ENCODE results near the gene TSHZ2. TPM values are rescaled to one million over a fixed set of nuclear protein-coding genes. Genes with fewer than 3 reads are reported as not detected.

TSHZ2 gene
- total and polyA plus RNA-seq, 2 experiments from 2014 or later = 10.4 to 32.0 TPM

DNA sequence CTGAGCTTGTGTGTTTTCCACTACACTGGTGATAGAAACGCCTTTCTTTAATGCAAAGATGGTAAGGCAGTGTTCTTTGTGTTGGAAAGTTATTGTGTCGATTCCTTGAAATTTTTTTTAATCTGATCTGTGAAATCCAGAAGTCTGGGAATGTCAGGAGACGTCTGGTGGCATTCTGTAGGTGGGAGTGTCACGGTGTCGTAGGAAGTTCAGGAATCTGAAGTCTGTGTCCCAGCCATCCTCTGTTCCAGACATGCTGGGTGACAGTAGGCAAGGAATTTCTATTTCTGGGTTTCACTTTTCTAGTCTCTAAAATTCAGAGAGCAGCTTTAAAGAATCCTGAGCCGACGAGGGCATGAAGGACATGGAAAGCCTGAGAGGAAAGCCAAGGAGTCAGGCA, 397.7 kb downstream of the TSHZ2 start:
- Histone ChIP-seq H3K9me3 (ENCODE audit: low read depth) (no peaks in the 10 kb centered on the region), H3K4me3 (no peak overlapping the region), H3K4me1 (ENCODE audit: low read depth) (no peaks in the 10 kb centered on the region), H3K27ac (no peak overlapping the region), H3K36me3 (no peaks in the 10 kb centered on the region), H3K27me3 (no peaks in the 10 kb centered on the region)
- DNase-seq (ENCODE audit: low read depth in 1 of 2, low spot score in 1 of 2) = no peak
- TF ChIP-seq, protein P1, sequence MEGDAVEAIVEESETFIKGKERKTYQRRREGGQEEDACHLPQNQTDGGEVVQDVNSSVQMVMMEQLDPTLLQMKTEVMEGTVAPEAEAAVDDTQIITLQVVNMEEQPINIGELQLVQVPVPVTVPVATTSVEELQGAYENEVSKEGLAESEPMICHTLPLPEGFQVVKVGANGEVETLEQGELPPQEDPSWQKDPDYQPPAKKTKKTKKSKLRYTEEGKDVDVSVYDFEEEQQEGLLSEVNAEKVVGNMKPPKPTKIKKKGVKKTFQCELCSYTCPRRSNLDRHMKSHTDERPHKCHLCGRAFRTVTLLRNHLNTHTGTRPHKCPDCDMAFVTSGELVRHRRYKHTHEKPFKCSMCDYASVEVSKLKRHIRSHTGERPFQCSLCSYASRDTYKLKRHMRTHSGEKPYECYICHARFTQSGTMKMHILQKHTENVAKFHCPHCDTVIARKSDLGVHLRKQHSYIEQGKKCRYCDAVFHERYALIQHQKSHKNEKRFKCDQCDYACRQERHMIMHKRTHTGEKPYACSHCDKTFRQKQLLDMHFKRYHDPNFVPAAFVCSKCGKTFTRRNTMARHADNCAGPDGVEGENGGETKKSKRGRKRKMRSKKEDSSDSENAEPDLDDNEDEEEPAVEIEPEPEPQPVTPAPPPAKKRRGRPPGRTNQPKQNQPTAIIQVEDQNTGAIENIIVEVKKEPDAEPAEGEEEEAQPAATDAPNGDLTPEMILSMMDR (IDR thresholded peaks at IDR 0.05; ENCODE audit: low read depth, low read length) = no peak

DNA sequence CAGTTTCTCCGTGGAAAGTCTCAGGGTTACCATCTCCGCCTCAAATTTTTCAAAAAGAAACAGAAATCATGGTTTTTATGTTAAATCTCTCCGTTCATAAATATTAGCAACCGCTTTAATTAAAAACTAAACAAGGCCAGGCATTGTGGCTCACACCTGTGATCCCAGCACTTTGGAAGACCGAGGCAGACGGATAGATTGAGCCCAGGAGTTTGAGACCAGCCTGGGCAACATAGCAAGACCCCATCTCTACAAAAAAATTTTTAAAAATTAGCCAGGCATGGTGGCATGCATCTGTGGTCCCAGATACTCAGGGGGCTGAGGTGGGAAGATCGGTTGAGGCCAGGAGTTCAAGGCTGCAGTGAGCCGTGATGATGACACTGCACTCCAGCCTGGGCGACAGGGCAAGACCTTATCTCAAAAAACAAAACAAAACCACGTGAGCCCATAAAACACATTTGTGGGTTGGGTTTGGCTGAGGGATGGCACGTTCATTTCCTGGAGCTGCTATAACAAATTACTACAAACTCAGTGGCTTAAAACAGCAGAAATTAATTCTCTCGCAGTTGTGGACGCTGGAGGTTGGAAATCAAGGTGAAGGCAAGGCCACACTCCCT, 398.3 kb downstream of the TSHZ2 start:
- Histone ChIP-seq H3K27ac (no peak overlapping the region), H3K4me3 (no peak overlapping the region), H3K4me1 (ENCODE audit: low read depth) (no peaks in the 10 kb centered on the region), H3K9me3 (ENCODE audit: low read depth) (no peaks in the 10 kb centered on the region), H3K27me3 (no peaks in the 10 kb centered on the region), H3K36me3 (no peaks in the 10 kb centered on the region)
- TF ChIP-seq, protein P1 (IDR thresholded peaks at IDR 0.05; ENCODE audit: low read depth, low read length) = no peak
- no peak for DNase-seq (ENCODE audit: low read depth in 1 of 2, low spot score in 1 of 2)

DNA sequence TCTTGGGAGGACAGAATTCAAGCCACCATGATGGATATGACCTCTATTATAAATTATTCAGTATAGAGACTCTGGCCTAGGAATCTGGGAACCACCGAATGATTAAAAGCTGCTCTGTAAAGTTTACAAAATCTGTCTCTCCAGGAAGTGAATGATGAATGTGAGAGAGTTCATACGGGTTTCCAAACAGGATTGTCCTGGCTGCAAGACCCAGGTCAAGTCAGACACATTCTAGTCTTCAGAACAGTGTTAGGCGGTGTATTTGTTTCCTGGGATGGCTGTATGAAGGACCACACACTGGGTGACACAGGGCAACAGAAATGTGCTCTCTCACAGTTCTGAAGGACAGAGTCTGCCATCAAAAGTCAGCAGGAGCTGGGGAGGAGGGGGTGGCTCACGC, 399.1 kb downstream of the TSHZ2 start:
- H3K4me3 ChIP-seq = no peak overlapping the region
- no peaks in the 10 kb centered on the region for H3K4me1 ChIP-seq (ENCODE audit: low read depth)
- no peaks in the 10 kb centered on the region for H3K9me3 ChIP-seq (ENCODE audit: low read depth)
- DNase-seq (ENCODE audit: low read depth in 1 of 2, low spot score in 1 of 2) = no peak
- no peak overlapping the region for H3K27ac ChIP-seq
- H3K36me3 ChIP-seq = no peaks in the 10 kb centered on the region
- H3K27me3 ChIP-seq = no peaks in the 10 kb centered on the region
- TF ChIP-seq, protein P1 (IDR thresholded peaks at IDR 0.05; ENCODE audit: low read depth, low read length) = no peak

DNA sequence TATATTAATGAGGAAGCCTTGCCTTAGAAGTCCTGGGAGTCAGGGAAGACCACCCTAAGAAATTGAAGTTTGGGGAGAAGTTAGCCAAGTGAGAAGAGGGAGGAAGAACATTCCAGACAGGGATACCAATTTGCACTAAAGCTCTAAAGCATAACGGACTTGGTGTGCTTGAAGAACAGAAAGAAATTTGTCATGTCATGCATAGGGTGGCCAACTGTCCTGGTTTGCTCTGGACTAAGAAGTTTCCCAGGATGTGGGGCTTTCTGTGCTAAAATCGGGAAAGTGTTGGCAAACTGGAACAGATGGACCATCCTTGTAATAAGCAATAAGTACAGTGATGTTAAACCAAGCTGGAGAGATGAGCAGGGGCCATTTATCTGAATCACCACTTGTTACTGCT, 403.9 kb downstream of the TSHZ2 start:
- Histone ChIP-seq H3K9me3 (ENCODE audit: low read depth) (no peaks in the 10 kb centered on the region), H3K27me3 (no peaks in the 10 kb centered on the region), H3K27ac (no peak overlapping the region), H3K36me3 (no peaks in the 10 kb centered on the region), H3K4me3 (no peak overlapping the region), H3K4me1 (ENCODE audit: low read depth) (no peaks in the 10 kb centered on the region)
- TF ChIP-seq, protein P1 (IDR thresholded peaks at IDR 0.05; ENCODE audit: low read depth, low read length) = no peak
- DNase-seq (ENCODE audit: low read depth in 1 of 2, low spot score in 1 of 2) = no peak

DNA sequence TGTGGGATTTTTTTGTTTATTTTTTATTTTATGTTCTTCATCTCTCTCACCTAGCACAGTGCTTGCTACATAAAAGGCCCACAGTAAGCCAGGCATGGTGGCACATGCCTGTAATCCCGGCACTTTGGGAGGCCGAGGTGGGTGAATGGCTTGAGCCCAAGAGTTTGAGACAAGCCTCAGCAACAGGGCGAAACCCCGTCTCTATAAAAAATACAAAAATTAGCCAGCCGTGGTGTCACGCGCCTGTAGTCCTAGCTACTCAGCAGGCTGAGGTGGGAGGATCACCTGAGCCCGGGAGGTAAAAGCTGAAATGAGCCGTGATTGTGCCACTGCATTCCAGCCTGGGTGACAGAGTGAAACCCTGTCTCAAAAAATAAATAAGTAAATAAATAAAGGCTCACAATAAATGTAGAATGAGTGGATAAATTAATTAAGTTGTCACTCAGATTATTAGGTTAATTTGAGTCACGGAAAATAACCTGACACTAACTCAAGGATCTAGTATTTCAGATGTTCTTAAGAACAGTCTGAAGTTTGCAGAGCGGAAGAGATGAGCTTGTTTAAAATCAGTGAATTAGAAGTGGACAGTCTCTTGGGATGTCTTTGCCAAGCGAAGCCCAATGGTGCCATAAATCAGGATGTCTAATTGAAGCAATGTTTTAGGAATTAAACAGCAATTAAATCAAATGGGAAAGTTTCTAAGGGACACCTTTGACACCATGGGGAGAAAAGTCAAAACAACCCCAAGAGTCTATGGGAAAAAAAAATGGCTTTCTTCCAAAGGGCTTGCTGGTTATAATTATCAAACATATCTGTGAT, 407.1 kb downstream of the TSHZ2 start:
- Histone ChIP-seq H3K4me3 (no peak overlapping the region), H3K36me3 (no peaks in the 10 kb centered on the region), H3K4me1 (ENCODE audit: low read depth) (no peaks in the 10 kb centered on the region), H3K27ac (no peak overlapping the region), H3K9me3 (ENCODE audit: low read depth) (no peaks in the 10 kb centered on the region), H3K27me3 (no peaks in the 10 kb centered on the region)
- no peak for DNase-seq (ENCODE audit: low read depth in 1 of 2, low spot score in 1 of 2)
- TF ChIP-seq, protein P1 (IDR thresholded peaks at IDR 0.05; ENCODE audit: low read depth, low read length) = no peak

Measured in cardiac muscle cell (in vitro differentiated cells and primary cell).